ENCODE data around the gene IARS1. TPM values are rescaled to one million over a fixed set of nuclear protein-coding genes. Genes with fewer than 3 reads are reported as not detected.

Gene IARS1
- total and polyA plus RNA-seq, 2 of the 13 experiments (the other 11 are each of a cell fraction or from before 2014, with no cell fraction given): 55.9 to 185 TPM

DNA sequence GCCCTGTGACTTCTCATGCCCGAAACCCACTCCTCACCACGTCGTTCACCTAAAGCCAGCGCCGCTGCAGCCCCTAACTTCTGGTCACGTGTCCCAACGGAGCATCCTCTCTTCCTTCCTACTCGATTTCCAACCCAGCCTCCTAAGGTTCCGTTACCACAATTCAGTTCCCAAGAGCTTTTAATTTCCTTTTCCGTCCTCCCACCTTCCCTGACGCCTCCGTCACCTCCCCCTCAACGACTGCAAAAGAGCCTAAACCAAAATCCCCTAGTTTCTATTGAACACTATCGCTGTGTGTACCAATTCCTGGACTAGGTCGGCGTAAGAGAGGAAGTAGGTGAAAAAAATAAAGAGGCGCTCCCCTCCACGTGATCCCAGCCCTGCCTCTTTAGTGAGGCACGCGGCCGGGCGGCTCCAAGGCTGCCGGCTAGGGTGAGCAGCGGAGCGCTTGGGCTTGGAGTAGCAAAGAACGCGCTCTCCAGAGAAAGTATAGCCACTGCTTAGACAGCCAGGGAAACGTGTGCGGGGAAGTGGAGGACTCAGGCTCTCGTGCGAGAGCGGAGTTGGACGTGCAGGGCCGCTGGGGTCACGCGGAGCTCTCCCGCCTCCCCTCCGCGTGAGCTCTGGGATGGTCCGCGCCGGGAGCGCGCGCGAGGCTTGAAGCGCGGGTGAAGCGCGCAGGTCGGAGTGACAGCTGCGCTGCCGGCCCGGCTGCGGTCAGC lies 31.9 kb upstream of the IARS1 start, which contains the start of the genes CENPP and NOL8 (continued):
- TF ChIP-seq, protein P1, sequence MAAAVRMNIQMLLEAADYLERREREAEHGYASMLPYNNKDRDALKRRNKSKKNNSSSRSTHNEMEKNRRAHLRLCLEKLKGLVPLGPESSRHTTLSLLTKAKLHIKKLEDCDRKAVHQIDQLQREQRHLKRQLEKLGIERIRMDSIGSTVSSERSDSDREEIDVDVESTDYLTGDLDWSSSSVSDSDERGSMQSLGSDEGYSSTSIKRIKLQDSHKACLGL (CRISPR knock-in tag; IDR thresholded peaks at IDR 0.05): peak; percentile 95
- TF ChIP-seq, protein P2, sequence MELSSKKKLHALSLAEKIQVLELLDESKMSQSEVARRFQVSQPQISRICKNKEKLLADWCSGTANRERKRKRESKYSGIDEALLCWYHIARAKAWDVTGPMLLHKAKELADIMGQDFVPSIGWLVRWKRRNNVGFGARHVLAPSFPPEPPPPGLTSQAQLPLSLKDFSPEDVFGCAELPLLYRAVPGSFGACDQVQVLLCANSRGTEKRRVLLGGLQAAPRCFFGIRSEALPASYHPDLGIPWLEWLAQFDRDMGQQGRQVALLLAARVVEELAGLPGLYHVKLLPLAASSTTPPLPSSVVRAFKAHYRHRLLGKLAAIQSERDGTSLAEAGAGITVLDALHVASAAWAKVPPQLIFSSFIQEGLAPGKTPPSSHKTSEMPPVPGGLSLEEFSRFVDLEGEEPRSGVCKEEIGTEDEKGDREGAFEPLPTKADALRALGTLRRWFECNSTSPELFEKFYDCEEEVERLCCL (CRISPR knock-in tag; IDR thresholded peaks at IDR 0.05; ENCODE audit: borderline replicate concordance): 0 out of 2 replicates have a peak, but pooled peaks have one; percentile 61
- peak; percentile 9; the same call in 1 of the 2 replicates for TF ChIP-seq SOX5 (CRISPR knock-in tag; IDR thresholded peaks at IDR 0.05; ENCODE audit: borderline replicate concordance)
- peak; percentile 87 for TF ChIP-seq ZNF776 (CRISPR knock-in tag; IDR thresholded peaks at IDR 0.05)
- TF ChIP-seq SUZ12 (IDR thresholded peaks at IDR 0.05; ENCODE audit: low read depth, low read length): no peak
- TF ChIP-seq, protein P3, sequence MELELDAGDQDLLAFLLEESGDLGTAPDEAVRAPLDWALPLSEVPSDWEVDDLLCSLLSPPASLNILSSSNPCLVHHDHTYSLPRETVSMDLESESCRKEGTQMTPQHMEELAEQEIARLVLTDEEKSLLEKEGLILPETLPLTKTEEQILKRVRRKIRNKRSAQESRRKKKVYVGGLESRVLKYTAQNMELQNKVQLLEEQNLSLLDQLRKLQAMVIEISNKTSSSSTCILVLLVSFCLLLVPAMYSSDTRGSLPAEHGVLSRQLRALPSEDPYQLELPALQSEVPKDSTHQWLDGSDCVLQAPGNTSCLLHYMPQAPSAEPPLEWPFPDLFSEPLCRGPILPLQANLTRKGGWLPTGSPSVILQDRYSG (CRISPR knock-in tag; IDR thresholded peaks at IDR 0.05): no peak
- no peak; the same call in 1 of the 2 replicates for TF ChIP-seq ZNF354B (CRISPR knock-in tag; IDR thresholded peaks at IDR 0.05)
- no peak for TF ChIP-seq CBX2 (IDR thresholded peaks at IDR 0.05; ENCODE audit: low read depth, low read length)
- TF ChIP-seq CBX2 (CRISPR knock-in tag; IDR thresholded peaks at IDR 0.05; ENCODE audit: low read depth): no peak
- TF ChIP-seq HIVEP1 (CRISPR knock-in tag; IDR thresholded peaks at IDR 0.05): peak; percentile 63
- TF ChIP-seq ARNT2 (CRISPR knock-in tag; IDR thresholded peaks at IDR 0.05; ENCODE audit: low read depth): no peak; the same call in 1 of the 2 replicates
- TF ChIP-seq ZNF383 (CRISPR knock-in tag; IDR thresholded peaks at IDR 0.05; ENCODE audit: borderline replicate concordance): no peak
- no peak; the same call in 1 of the 2 replicates for TF ChIP-seq BRCA1 (CRISPR knock-in tag; IDR thresholded peaks at IDR 0.05)
- peak; percentile 19; the same call in 1 of the 2 replicates for TF ChIP-seq ZNF205 (CRISPR knock-in tag; IDR thresholded peaks at IDR 0.05)
- TF ChIP-seq SALL2 (CRISPR knock-in tag; IDR thresholded peaks at IDR 0.05): peak; percentile 71; the same call in 1 of the 2 replicates
- TF ChIP-seq ZNF670 (CRISPR knock-in tag; IDR thresholded peaks at IDR 0.05; ENCODE audit: borderline replicate concordance): peak; percentile 22; the same call in 1 of the 2 replicates
- TF ChIP-seq, protein P4, sequence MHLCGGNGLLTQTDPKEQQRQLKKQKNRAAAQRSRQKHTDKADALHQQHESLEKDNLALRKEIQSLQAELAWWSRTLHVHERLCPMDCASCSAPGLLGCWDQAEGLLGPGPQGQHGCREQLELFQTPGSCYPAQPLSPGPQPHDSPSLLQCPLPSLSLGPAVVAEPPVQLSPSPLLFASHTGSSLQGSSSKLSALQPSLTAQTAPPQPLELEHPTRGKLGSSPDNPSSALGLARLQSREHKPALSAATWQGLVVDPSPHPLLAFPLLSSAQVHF (CRISPR knock-in tag; IDR thresholded peaks at IDR 0.05): no peak
- 0 out of 2 replicates have a peak, but pooled peaks have one; percentile 79 for TF ChIP-seq STAT5B (CRISPR knock-in tag; IDR thresholded peaks at IDR 0.05)
- TF ChIP-seq ETV6 (CRISPR knock-in tag; conservative IDR thresholded peaks at IDR 0.05): no peak
- TF ChIP-seq, protein P5, sequence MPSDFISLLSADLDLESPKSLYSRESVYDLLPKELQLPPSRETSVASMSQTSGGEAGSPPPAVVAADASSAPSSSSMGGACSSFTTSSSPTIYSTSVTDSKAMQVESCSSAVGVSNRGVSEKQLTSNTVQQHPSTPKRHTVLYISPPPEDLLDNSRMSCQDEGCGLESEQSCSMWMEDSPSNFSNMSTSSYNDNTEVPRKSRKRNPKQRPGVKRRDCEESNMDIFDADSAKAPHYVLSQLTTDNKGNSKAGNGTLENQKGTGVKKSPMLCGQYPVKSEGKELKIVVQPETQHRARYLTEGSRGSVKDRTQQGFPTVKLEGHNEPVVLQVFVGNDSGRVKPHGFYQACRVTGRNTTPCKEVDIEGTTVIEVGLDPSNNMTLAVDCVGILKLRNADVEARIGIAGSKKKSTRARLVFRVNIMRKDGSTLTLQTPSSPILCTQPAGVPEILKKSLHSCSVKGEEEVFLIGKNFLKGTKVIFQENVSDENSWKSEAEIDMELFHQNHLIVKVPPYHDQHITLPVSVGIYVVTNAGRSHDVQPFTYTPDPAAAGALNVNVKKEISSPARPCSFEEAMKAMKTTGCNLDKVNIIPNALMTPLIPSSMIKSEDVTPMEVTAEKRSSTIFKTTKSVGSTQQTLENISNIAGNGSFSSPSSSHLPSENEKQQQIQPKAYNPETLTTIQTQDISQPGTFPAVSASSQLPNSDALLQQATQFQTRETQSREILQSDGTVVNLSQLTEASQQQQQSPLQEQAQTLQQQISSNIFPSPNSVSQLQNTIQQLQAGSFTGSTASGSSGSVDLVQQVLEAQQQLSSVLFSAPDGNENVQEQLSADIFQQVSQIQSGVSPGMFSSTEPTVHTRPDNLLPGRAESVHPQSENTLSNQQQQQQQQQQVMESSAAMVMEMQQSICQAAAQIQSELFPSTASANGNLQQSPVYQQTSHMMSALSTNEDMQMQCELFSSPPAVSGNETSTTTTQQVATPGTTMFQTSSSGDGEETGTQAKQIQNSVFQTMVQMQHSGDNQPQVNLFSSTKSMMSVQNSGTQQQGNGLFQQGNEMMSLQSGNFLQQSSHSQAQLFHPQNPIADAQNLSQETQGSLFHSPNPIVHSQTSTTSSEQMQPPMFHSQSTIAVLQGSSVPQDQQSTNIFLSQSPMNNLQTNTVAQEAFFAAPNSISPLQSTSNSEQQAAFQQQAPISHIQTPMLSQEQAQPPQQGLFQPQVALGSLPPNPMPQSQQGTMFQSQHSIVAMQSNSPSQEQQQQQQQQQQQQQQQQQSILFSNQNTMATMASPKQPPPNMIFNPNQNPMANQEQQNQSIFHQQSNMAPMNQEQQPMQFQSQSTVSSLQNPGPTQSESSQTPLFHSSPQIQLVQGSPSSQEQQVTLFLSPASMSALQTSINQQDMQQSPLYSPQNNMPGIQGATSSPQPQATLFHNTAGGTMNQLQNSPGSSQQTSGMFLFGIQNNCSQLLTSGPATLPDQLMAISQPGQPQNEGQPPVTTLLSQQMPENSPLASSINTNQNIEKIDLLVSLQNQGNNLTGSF (CRISPR knock-in tag; IDR thresholded peaks at IDR 0.05): no peak; the same call in 1 of the 2 replicates
- peak; percentile 54; the same call in 1 of the 2 replicates for TF ChIP-seq CCDC6 (CRISPR knock-in tag; IDR thresholded peaks at IDR 0.05)
- TF ChIP-seq ZNF136 (CRISPR knock-in tag; IDR thresholded peaks at IDR 0.05; ENCODE audit: low read depth): peak; percentile 39
